DOHH2 (cell line): ENCODE data around the gene C22orf15.

Source experiments
- H3F3A ChIP-seq: fragments of 200-600 bp; sonication (generic), shearing (Covaris generic); 2 replicates; pipeline ENCODE4 v1.6.0; 2016; ENCODE audit warnings: antibody characterized with exemption, mild to moderate bottlenecking; ENCODE audit not compliant: control insufficient read depth, insufficient read depth
- H3K27ac ChIP-seq: fragments of 200-600 bp; sonication (generic); 2 replicates; pipeline ENCODE4 v1.5.1; 2014; ENCODE audit warnings: low read depth, mild to moderate bottlenecking, low read length, moderate library complexity
- H3K27me3 ChIP-seq: fragments of 200-600 bp; sonication (generic); 2 replicates; pipeline ENCODE4 v1.6.1; 2014; ENCODE audit warnings: mild to moderate bottlenecking, low read length, mixed read lengths; ENCODE audit not compliant: control insufficient read depth
- H3K36me3 ChIP-seq: fragments of 200-600 bp; sonication (generic); 2 replicates; pipeline ENCODE4 v1.6.1; 2014; ENCODE audit warnings: mild to moderate bottlenecking, low read length, moderate library complexity, mixed read lengths; ENCODE audit not compliant: control insufficient read depth
- H3K4me1 ChIP-seq: fragments of 200-600 bp; sonication (generic); 2 replicates; pipeline ENCODE4 v1.6.1; 2014; ENCODE audit warnings: mild to moderate bottlenecking, low read length, mixed read lengths; ENCODE audit not compliant: control insufficient read depth
- H3K4me2 ChIP-seq: fragments of 200-600 bp; sonication (generic); 2 replicates; pipeline ENCODE4 v1.6.0; 2014; ENCODE audit warnings: mild to moderate bottlenecking, low read length, moderate library complexity
- H3K4me3 ChIP-seq: fragments of 200-600 bp; sonication (generic); 2 replicates; pipeline ENCODE4 v1.5.1; 2014; ENCODE audit warnings: mild to moderate bottlenecking, low read length, mixed read lengths
- H3K79me2 ChIP-seq: fragments of 200-600 bp; sonication (generic); 2 replicates; pipeline ENCODE4 v1.6.1; 2014; ENCODE audit warnings: mild to moderate bottlenecking, low read length, mixed read lengths; ENCODE audit not compliant: control insufficient read depth
- H3K9me2 ChIP-seq: fragments of 200-600 bp; sonication (generic); replicated peaks from 2 replicates; pipeline ENCODE4 v1.6.1; 2014; ENCODE audit warnings: mild to moderate bottlenecking, low read length, mixed read lengths; ENCODE audit not compliant: control insufficient read depth
- H3K9me3 ChIP-seq: fragments of 200-600 bp; sonication (generic); 2 replicates; pipeline ENCODE4 v1.6.1; 2014; ENCODE audit warnings: antibody characterized with exemption, low read length, mixed read lengths; ENCODE audit not compliant: control insufficient read depth, insufficient read depth
- H4K20me1 ChIP-seq: fragments of 200-600 bp; sonication (generic); 2 replicates; pipeline ENCODE4 v1.6.0; 2014; ENCODE audit warnings: low read depth, mild to moderate bottlenecking, antibody characterized with exemption, low read length, moderate library complexity; ENCODE audit not compliant: control insufficient read depth, insufficient read depth
- EZH2phosphoT487 ChIP-seq: fragments of 200-600 bp; sonication (generic); IDR thresholded peaks from 2 replicates; pipeline ENCODE4 v1.6.1; 2017; ENCODE audit warnings: borderline replicate concordance, mild to moderate bottlenecking, antibody characterized with exemption, low read length, moderate library complexity, mixed read lengths
- TF ChIP-seq, protein P1 (sequence below): fragments of 200-600 bp; sonication (generic); IDR thresholded peaks from one replicate; pipeline ENCODE4 v1.5.1; 2014; ENCODE audit warnings: antibody characterized with exemption, mild to moderate bottlenecking, low read depth, low read length; ENCODE audit not compliant: poor library complexity, severe bottlenecking

C22orf15 gene

DNA sequence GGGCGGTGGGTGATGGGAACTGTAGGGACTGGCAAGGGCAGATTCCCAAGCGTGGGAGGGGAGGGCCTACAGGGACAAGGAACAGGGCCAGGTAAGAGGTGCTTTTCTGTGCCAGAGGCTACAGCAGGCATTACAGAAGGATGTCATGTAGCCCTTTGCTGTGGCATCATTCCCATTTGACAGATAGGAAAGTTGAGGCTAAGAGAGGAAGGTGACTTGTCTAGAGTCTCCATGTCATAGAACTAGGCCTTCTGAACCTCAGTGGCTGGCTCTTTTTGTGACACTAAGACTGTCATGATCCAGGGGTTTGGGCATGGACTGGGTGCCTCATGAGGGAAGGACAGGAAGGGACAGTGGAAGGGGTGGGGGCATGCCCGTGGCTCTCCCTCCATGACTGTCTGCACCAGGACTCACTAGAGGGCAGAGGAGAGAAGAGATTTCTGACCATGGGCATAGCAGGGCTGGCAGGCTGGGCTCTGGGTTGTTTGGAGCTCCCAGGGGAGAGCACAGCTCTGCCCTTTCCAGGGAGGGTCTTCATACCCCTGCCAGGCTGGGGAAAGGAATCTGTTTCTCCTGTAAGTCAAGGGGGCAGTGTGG lies 13.1 kb downstream of the C22orf15 start:
- H3K4me1 ChIP-seq, result peaks cover 30% of the 10 kb centered on the region
- no peak overlapping the region for H3K4me3 ChIP-seq
- no peaks in the 10 kb centered on the region for H4K20me1 ChIP-seq
- no peaks in the 10 kb centered on the region for H3K9me2 ChIP-seq
- no peak overlapping the region for H3K4me2 ChIP-seq
- TF ChIP-seq EZH2phosphoT487, result no peak
- H3K79me2 ChIP-seq, result no peaks in the 10 kb centered on the region
- H3K9me3 ChIP-seq, result no peaks in the 10 kb centered on the region
- peaks cover 4% of the 10 kb centered on the region; the same call in 1 of the 2 replicates for H3K27me3 ChIP-seq
- no peak overlapping the region for H3K27ac ChIP-seq
- H3K36me3 ChIP-seq, result no peaks in the 10 kb centered on the region
- no peaks in the 10 kb centered on the region for H3F3A ChIP-seq

DNA sequence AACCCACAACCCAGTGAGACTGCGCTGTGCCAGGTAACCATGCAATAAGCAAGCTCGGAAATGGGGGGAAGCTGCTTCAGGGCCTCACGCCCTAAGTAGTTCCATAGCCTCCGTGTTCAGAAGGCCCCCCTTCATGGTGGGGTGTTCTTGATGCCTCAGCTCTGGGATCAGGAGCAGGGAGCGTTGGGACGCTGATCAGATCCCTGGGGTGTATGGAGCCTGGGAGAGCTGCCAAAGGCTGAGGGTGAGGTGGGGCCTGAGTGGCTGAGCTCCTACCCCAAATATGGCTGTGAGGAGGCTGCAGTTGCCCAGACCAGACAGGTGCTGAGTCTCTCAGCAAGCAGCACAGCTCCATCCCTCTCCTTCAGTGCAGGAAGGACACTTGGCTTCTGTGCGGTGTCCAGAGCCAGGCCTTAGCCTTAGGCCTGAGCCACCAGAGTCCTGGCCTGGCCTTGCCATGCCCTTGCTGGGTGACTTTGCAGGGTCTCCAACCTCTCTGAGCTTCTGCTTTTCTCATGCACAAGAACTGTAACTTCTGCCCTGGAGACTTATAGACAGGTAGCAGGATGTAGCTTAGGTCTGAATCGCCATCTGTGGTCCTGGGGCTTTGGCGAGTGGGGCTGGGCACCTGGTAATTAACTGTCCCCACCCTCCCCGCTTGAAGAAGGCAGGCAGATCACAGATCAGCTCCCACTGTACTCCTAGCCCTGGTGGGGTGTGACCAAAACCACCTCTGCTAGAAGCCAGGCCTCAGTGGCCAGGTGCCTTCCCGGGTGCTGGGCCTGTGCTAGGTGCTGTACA lies 15.2 kb downstream of the C22orf15 start:
- Histone ChIP-seq H3K4me3 (no peak overlapping the region), H3K79me2 (no peaks in the 10 kb centered on the region), H3K4me2 (no peak overlapping the region), H3K4me1 (peaks cover 11% of the 10 kb centered on the region), H3K27me3 (peaks cover 4% of the 10 kb centered on the region; the same call in 1 of the 2 replicates), H3K9me2 (no peaks in the 10 kb centered on the region), H3F3A (no peaks in the 10 kb centered on the region), H4K20me1 (no peaks in the 10 kb centered on the region), H3K27ac (no peak overlapping the region), H3K9me3 (no peaks in the 10 kb centered on the region), H3K36me3 (no peaks in the 10 kb centered on the region)
- TF ChIP-seq, protein P1, sequence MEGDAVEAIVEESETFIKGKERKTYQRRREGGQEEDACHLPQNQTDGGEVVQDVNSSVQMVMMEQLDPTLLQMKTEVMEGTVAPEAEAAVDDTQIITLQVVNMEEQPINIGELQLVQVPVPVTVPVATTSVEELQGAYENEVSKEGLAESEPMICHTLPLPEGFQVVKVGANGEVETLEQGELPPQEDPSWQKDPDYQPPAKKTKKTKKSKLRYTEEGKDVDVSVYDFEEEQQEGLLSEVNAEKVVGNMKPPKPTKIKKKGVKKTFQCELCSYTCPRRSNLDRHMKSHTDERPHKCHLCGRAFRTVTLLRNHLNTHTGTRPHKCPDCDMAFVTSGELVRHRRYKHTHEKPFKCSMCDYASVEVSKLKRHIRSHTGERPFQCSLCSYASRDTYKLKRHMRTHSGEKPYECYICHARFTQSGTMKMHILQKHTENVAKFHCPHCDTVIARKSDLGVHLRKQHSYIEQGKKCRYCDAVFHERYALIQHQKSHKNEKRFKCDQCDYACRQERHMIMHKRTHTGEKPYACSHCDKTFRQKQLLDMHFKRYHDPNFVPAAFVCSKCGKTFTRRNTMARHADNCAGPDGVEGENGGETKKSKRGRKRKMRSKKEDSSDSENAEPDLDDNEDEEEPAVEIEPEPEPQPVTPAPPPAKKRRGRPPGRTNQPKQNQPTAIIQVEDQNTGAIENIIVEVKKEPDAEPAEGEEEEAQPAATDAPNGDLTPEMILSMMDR, result no peak
- no peak for TF ChIP-seq EZH2phosphoT487

DNA sequence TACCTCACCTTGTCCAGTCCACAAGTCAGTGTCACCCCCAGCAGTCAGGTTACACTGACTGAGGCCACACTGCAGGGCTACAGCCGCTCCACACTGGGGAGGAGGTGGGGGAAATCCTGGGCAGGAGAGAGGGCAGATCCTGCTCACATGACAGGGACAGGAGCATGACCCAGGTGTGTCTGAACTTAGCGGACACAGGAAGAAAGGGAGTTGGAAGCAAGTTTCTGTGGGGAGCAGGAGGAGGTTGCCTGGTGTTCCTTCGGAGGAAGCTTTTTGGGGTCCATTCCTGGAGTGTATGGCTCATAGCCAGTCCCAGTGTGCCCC lies 15.7 kb downstream of the C22orf15 start:
- no peak overlapping the region for H3K4me3 ChIP-seq
- H3K9me2 ChIP-seq, result no peaks in the 10 kb centered on the region
- H3K27ac ChIP-seq, result no peak overlapping the region
- H3F3A ChIP-seq, result no peaks in the 10 kb centered on the region
- H4K20me1 ChIP-seq, result no peaks in the 10 kb centered on the region
- no peaks in the 10 kb centered on the region for H3K79me2 ChIP-seq
- H3K4me1 ChIP-seq, result peaks cover 6% of the 10 kb centered on the region; the same call in 1 of the 2 replicates
- no peaks in the 10 kb centered on the region for H3K36me3 ChIP-seq
- H3K9me3 ChIP-seq, result no peaks in the 10 kb centered on the region
- no peak for TF ChIP-seq EZH2phosphoT487
- TF ChIP-seq, protein P1, result no peak
- no peak overlapping the region for H3K4me2 ChIP-seq
- H3K27me3 ChIP-seq, result no peaks in the 10 kb centered on the region

DNA sequence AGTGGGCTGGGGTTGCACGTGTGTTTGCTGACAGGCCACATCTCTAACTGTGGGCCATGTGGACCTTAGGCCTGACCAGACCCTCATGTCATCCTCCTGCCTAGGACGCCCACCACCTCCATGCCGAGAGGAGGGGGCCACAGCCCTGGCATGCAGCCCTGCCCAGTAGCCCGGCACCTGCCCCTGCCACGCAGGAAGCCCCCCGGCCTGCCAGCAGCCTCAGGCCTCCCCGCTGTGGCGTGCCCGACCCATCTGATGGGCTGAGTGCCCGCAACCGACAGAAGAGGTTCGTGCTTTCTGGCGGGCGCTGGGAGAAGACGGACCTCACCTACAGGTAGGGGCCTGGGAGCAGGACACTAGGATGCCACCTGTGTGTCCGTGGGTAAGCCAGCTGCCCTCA lies 16.3 kb downstream of the C22orf15 start:
- no peaks in the 10 kb centered on the region for H3K79me2 ChIP-seq
- no peaks in the 10 kb centered on the region for H3K36me3 ChIP-seq
- H3K27me3 ChIP-seq, result no peaks in the 10 kb centered on the region
- H3K4me3 ChIP-seq, result no peak overlapping the region
- H3K9me2 ChIP-seq, result no peaks in the 10 kb centered on the region
- TF ChIP-seq, protein P1, result no peak
- no peak for TF ChIP-seq EZH2phosphoT487
- no peak overlapping the region for H3K4me2 ChIP-seq
- H3K27ac ChIP-seq, result no peak overlapping the region
- H3K4me1 ChIP-seq, result 0 out of 2 replicates have a peak, but pooled peaks cover 4% of the 10 kb centered on the region
- H3F3A ChIP-seq, result no peaks in the 10 kb centered on the region
- H3K9me3 ChIP-seq, result no peaks in the 10 kb centered on the region
- no peaks in the 10 kb centered on the region for H4K20me1 ChIP-seq
